GM19467 (cell line): ENCODE data around the gene IGSF8.

Experiments
- ATAC-seq: cut with Tn5 transposase; IDR thresholded peaks from one replicate; pipeline ENCODE4 v1.9.1; 2021; ENCODE audit warnings: mild to moderate bottlenecking, moderate library complexity; ENCODE audit not compliant: unreplicated experiment

The IGSF8 gene

DNA sequence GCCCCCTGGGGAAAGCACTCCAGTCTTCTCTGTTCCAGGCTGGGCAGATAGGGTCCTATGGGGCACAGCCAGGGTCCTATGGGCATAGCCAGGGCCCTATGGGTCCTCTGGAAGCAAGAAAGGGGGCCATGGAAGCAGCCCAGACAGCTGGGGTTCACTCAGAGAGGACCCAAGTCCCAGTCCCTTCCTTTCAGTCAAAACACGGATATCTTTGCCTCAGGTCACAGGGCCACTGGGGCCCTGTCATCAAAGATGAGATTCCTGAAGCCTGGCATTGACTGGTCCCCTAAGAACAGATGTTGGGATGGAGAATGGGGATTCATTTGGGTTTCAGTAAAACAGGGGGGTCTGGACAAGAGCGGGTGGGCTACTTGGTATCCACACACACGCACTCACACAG, 8.5 kb downstream of the IGSF8 start:
- no peak for ATAC-seq

DNA sequence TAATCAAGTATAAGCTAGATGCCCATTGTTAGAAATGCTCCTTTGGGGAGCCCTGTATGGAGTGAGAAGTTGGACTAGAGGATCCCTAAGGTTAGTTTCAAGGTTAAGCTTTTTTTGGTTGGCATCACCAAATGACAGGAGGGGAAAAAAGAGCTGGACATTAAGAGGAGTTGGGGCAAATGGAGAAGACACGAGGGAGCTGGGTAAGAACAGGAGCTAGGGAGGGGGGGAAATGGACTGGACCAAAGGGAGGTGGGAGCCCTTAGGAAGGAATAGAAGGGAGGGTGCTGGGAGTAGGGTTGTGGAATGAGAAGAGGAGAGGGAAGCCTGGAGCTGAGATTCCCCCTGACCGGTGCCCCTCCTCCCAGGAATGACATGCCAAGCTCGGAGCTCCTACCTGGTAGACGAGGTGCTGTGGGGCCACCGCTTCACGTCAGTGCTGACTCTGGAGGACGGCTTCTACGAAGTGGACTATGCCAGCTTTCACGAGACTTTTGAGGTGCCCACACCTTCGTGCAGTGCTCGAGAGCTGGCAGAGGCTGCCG, 11.2 kb downstream of the IGSF8 start:
- no peak for ATAC-seq

DNA sequence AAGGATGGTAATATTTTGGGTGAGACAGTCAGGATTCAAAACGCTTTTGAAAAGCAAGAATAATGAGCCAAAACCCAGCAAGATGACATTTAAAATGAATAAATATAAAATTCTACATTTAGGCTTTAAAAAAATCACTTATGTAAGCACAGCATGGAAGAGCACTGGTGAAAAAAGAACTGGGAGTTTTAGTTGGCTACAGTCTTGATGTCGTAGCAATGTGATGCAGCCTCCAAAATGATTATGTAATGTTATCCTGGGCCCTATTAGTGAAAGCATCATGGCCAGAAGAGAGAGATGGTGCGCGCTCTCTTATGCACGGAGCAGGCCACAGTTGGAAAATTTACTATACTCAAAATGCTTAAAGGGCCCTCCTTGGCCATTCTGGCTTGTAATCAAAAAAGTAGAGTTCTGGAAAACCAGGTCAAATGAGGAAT, 11.9 kb downstream of the IGSF8 start:
- no peak for ATAC-seq

DNA sequence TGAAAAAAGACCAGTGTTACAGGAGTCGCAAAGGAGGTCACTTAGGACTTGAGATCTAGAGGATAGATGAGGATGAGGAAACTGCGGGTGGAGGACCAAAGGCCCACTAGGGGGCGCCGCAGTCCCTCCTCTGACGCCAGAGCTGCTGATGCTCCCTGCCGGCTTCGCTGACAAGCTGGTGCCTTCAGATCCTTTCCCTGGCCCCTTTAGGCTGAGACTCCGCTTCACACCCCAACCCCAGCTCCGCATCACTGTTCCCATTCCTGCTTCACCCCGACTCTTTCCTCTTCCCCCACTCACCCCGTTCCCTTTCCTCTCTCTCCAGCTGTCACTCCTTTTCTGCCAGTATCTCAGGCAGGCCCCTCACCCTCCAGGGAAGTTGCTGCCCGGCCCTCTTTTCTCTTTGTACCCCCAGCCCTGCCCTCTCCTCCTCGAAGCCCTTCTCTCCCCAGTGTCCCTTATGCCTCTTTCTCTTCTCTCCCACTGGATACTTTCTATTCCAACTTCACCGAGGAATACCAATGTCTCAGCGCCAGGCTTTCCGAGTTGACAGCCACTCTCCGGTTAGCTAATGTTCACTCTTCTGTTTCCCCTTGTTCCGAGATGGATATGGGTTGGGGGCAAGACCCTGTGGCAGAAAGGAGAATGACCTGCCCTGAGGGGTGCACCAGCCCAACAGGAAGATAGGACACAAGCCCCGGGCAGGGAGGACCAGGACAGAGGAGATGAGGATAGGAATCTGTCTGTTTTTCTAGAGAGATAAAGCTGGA, 12.5 kb downstream of the IGSF8 start:
- no peak for ATAC-seq

DNA sequence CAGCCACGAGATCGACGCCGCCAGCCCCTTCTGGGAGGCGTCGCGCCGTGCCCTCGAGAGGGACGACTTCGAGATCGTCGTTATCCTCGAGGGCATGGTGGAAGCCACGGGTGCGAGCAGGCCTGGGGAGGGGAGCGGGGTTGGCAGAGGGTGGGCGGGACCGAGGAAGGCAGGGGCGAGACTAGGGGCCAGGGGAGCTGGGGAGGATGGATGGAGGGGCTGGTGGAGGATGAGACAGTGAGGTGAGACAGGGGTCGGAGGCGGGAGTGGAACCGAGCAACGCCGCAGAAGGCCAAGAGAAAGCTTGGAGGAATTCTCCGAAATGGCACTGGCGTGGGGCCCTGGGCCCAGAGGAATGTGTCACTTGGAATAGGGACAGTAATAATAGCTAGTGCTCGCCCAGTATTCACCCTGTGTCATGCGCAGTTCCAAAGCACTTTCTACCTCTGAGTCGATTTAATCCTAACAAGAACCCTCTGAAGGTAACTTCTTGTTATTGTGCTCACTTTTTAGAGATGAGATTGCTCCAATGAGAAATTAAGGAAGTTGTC, 13.6 kb downstream of the IGSF8 start:
- ATAC-seq = no peak

DNA sequence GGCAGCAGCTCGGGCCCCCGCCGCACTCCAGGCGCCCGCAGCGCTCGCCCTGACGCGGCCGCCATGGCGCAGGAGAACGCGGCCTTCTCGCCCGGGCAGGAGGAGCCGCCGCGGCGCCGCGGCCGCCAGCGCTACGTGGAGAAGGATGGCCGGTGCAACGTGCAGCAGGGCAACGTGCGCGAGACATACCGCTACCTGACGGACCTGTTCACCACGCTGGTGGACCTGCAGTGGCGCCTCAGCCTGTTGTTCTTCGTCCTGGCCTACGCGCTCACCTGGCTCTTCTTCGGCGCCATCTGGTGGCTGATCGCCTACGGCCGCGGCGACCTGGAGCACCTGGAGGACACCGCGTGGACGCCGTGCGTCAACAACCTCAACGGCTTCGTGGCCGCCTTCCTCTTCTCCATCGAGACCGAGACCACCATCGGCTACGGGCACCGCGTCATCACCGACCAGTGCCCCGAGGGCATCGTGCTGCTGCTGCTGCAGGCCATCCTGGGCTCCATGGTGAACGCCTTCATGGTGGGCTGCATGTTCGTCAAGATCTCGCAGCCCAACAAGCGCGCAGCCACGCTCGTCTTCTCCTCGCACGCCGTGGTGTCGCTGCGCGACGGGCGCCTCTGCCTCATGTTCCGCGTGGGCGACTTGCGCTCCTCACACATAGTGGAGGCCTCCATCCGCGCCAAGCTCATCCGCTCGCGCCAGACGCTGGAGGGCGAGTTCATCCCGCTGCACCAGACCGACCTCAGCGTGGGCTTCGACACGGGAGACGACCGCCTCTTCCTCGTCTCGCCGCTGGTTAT, 14.2 kb downstream of the IGSF8 start:
- ATAC-seq = peak; percentile 88

DNA sequence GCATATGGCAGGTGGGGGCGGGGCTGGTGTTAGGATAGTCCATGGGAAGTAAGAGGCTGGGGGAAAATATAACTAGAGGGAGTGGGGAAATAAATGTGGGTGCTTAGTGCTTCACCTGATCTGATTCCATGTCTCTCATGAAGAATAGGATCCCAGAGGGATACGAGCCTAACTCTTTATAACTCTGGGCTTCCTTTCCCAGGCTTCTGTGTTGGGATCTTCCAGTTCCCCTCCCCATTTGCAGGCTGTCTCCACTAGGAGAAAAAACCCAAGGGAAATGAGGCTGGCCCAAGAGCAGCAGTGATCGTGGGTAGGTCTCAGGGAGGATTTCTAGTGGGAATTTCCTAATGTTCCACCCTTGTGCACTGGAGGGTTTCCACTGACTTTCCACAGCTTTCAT, 15.5 kb downstream of the IGSF8 start:
- ATAC-seq = no peak

DNA sequence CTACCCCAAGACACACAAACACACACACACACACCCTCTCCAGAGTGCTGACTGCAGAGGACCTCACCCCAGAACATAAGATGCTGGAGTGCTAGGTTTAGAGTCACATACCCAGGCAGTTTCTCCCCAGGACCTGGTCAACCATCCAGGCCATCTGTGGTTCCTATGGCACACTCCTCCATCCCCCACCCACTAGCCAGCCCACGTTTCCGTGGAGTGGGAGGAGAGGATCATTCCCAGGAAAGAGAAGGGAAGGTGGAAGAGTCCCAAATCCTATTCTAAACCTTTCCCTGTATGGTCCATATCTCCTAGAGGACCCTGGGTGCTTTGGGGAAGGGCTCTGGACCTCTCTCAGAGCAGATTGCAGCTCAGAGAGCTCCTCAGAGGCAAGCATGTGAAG, 15.9 kb downstream of the IGSF8 start:
- ATAC-seq = no peak

DNA sequence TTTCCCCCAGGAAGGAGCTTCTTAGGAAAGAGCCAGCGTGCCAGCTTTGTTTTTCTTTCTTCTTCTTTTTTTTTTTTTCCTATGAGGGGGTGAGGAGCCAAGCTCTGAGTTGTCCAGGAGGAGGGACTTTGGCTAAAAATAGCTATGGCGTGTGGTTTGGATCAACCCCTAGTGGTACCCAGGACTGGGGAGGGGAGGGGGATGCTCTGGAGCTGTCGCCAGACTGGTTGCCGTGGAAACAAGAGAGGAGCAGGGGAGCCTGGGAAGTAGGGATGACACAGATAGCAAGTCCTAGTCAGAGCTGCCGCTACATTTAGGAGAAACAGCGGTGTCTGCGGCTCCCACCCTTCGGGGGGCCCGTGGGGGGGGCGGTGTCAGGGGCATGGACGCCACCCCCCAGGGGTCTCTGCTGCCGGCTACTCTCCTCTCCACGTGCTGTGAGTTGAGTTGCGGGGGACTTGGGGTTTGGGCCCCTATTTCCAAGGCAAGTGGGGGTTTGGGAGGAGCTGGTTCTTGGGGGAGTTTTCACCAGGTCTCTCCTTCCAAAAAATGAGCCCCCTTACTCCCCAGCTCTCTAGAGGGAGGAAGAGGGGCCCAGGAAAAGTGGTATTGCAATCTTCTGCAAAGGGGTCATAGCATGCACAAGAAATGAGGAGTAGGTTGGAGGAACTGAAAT, 17.0 kb downstream of the IGSF8 start, which contains the start of gene KCNJ9:
KCNJ9 (plus strand) TSS at position 278 of the 676 bp plus-strand sequence. CDS start 2,493 bp downstream, outside the sequence.
- no peak for ATAC-seq

- ATAC-seq = no peak
Observed at GRCh38 chr1:160080381-160081100, 17.9 kb downstream of the IGSF8 start.

- no peak for ATAC-seq
Observed at GRCh38 chr1:160079448-160079847, 19.0 kb downstream of the IGSF8 start.

DNA sequence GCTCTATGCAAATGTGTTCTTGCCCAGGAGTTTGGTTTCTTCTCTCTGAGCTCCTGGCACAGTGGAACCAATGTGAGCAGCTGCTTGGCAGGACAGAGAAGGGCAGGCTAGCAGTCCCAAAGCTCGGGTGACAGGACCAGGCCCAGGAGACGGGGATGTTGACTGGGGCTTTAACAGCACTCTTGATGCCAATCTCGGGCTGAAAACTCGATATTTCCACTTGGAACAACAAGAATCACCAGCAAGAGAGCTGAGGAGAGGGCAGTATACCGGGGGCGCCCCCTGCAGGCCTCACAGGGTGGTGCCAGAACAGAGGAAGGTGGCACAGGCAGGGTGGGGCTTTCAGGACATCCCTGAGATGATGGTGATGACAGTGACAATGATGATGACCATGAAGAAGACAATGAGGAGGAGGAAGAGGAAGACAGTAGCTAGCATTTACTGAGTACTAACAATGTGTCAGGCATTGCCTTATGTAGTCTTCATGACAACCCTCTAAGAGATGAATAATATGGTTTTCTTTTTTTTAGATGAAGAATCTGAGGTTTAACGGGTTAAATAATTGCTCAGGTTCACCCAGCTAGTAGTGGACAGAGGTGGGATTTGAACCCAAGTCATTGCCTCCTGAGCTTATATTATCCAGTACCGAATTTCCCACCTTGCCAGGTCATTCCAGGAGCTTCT, 19.8 kb downstream of the IGSF8 start:
- ATAC-seq = no peak

DNA sequence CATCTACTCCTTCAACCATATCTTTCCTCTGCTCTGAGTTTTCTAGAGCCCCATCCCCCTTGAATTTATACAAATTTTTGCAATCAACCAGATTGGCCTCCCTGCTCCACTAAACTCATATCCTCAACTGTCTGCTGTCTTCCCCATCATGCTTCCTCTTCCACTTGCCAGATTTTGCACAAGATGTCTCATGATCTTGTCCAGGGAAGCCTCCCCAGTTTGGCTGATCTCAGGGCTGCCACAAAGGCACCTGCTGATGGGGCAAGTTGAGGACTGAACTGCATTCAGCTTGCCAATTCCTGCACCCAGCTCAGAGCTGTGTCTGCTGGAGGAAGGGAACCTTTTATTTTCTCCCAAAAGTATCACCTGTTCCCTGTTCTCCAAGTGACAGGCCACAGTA, 20.9 kb downstream of the IGSF8 start:
- ATAC-seq = no peak

DNA sequence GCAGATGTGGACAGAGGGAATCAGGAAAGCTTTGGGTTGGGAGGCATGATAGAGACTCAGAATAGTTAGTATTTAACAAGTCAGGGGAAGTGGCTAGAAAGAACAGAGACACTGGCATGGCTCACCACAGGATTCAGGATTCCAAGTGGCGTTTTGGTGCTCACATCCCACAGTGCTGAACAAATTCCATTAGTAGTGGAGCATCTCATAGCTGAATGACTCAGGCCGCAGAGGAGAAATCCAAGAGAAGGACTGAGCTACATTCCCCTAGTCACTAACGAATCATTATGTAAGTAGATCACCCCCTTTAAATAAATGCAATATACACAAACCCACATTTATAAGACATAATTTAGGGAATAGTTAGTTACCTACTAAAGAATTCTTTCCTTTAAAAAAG, 22.1 kb downstream of the IGSF8 start:
- ATAC-seq = no peak

- no peak for ATAC-seq
Observed at GRCh38 chr1:160075836-160076235, 22.6 kb downstream of the IGSF8 start.

- no peak for ATAC-seq
Observed at GRCh38 chr1:160074865-160075264, 23.6 kb downstream of the IGSF8 start.

GRCh38 chr1:160071289-160071688, 27.1 kb downstream of the IGSF8 start:
- no peak for ATAC-seq

- ATAC-seq = peak; percentile 44
Observed at GRCh38 chr1:160070243-160071163, 27.9 kb downstream of the IGSF8 start.
